Measurements from ENCODE around the gene CACNG7. TPM values are rescaled to one million over a fixed set of nuclear protein-coding genes. Genes with fewer than 3 reads are reported as not detected.

CACNG7 gene
- total RNA-seq, 1 donor from 2014 or later: not detected

GRCh38 chr19:53878776-53879139 lies 30.3 kb upstream of the CACNG7 start:
- DNase-seq (ENCODE audit: low read depth in 2 of 2): peak in 1 of 2 donors; percentile 32

GRCh38 chr19:53879140-53880081 lies 29.7 kb upstream of the CACNG7 start:
- peak; percentile 81 to 93 for DNase-seq (ENCODE audit: low read depth in 2 of 2)

GRCh38 chr19:53880711-53881481 lies 28.2 kb upstream of the CACNG7 start:
- no peak for DNase-seq (ENCODE audit: low read depth in 2 of 2)

GRCh38 chr19:53881482-53882390 lies 27.3 kb upstream of the CACNG7 start, which contains the start of gene PRKCG:
Gene PRKCG (plus strand): TSS chr19:53882197. CDS start chr19:53882495, 298 bp downstream.
- DNase-seq (ENCODE audit: low read depth in 2 of 2): peak in 1 of 2 donors; percentile 31

- DNase-seq (ENCODE audit: low read depth in 2 of 2): no peak
Measured at GRCh38 chr19:53882391-53883050, 26.6 kb upstream of the CACNG7 start.

- no peak for DNase-seq (ENCODE audit: low read depth in 2 of 2)
Measured at GRCh38 chr19:53883231-53883661, 25.8 kb upstream of the CACNG7 start.

- no peak for DNase-seq (ENCODE audit: low read depth in 2 of 2)
Measured at GRCh38 chr19:53883741-53884140, 25.3 kb upstream of the CACNG7 start.

- DNase-seq (ENCODE audit: low read depth in 2 of 2): no peak
Measured at GRCh38 chr19:53884256-53884655, 24.8 kb upstream of the CACNG7 start.

- DNase-seq (ENCODE audit: low read depth in 2 of 2): no peak
Measured at GRCh38 chr19:53885036-53885435, 24.0 kb upstream of the CACNG7 start.

GRCh38 chr19:53892301-53892980 lies 16.6 kb upstream of the CACNG7 start:
- no peak for DNase-seq (ENCODE audit: low read depth in 2 of 2)

GRCh38 chr19:53892981-53893325 lies 16.1 kb upstream of the CACNG7 start:
- peak in 1 of 2 donors; percentile 30 for DNase-seq (ENCODE audit: low read depth in 2 of 2)

GRCh38 chr19:53894707-53895106 lies 14.4 kb upstream of the CACNG7 start:
- no peak for DNase-seq (ENCODE audit: low read depth in 2 of 2)

- no peak for DNase-seq (ENCODE audit: low read depth in 2 of 2)
Measured at GRCh38 chr19:53896682-53897081, 12.4 kb upstream of the CACNG7 start.

GRCh38 chr19:53897459-53897858 lies 11.6 kb upstream of the CACNG7 start:
- DNase-seq (ENCODE audit: low read depth in 2 of 2): no peak

- no peak for DNase-seq (ENCODE audit: low read depth in 2 of 2)
Measured at GRCh38 chr19:53898166-53898565, 10.9 kb upstream of the CACNG7 start.

GRCh38 chr19:53898636-53899341 lies 10.3 kb upstream of the CACNG7 start:
- DNase-seq (ENCODE audit: low read depth in 2 of 2): no peak

- no peak for DNase-seq (ENCODE audit: low read depth in 2 of 2)
Measured at GRCh38 chr19:53900191-53900860, 8.8 kb upstream of the CACNG7 start.

- DNase-seq (ENCODE audit: low read depth in 2 of 2): peak; percentile 43 to 53
Measured at GRCh38 chr19:53903055-53903680, 5.9 kb upstream of the CACNG7 start.

GRCh38 chr19:53904909-53905308 lies 4.2 kb upstream of the CACNG7 start:
- no peak for DNase-seq (ENCODE audit: low read depth in 2 of 2)
